H1 (cell line): ENCODE results near the gene TMEM150B. TPM values are rescaled to one million over a fixed set of nuclear protein-coding genes. Genes with fewer than 3 reads are reported as not detected.
A peak's percentile ranks its signal among the peaks of the same experiment; 100 is the strongest.

Experiments used
- CTCF ChIA-PET: fragments of 300-600 bp; sonication (Branson Sonifier 250); formaldehyde crosslinking; loops from one replicate; lab custom pipeline; 2021; ENCODE audit not compliant: partially characterized antibody; lab: Charles Lee
- POLR2A ChIA-PET: fragments of 300-600 bp; sonication (Branson Sonifier 250); formaldehyde crosslinking; loops from one replicate; lab custom pipeline; 2021; ENCODE audit warnings: inconsistent platforms; ENCODE audit not compliant: partially characterized antibody; lab: Charles Lee
- DNase-seq, 2 experiments: peaks; one replicate each; pipeline versions ENCODE4 v3.0.0 to v3.0.0-alpha.2; 2010 to 2022; ENCODE audit warnings: low spot score in 2 of 2, low read depth in 1 of 2, mixed read lengths in 1 of 2
- FAIRE-seq: peaks from 2 replicates; lab custom pipeline; 2011; peaks lifted over from hg19 to GRCh38; lab: Jason Lieb, UNC
- H2AFZ ChIP-seq: 2 replicates; pipeline ENCODE4 v1.8.1; 2012; ENCODE audit warnings: low read length, inconsistent platforms
- H2AK5ac ChIP-seq: 2 replicates; pipeline ENCODE4 v1.6.1; 2013; ENCODE audit warnings: low read depth, low read length
- H2BK120ac ChIP-seq: replicated peaks from 2 replicates; pipeline ENCODE3; 2013; ENCODE audit warnings: low read depth, low read length, inconsistent platforms
- H2BK12ac ChIP-seq: 2 replicates; pipeline ENCODE4 v1.6.1; 2013; ENCODE audit warnings: low read depth, low read length
- H2BK15ac ChIP-seq: 2 replicates; pipeline ENCODE4 v1.6.1; 2013; ENCODE audit warnings: low read length
- H2BK20ac ChIP-seq: 2 replicates; pipeline ENCODE4 v1.6.1; 2013; ENCODE audit warnings: low read length
- H2BK5ac ChIP-seq: 2 replicates; pipeline ENCODE4 v1.6.1; 2013; ENCODE audit warnings: low read depth, low read length
- H3K14ac ChIP-seq: 2 replicates; pipeline ENCODE4 v1.6.1; 2013; ENCODE audit warnings: inconsistent platforms; ENCODE audit not compliant: insufficient read length
- H3K18ac ChIP-seq: 2 replicates; pipeline ENCODE4 v1.6.1; 2013; ENCODE audit warnings: low read length; ENCODE audit errors: extremely low read depth
- H3K23ac ChIP-seq: 2 replicates; pipeline ENCODE4 v1.6.1; 2013; ENCODE audit warnings: inconsistent platforms; ENCODE audit not compliant: insufficient read length
- H3K23me2 ChIP-seq: 2 replicates; pipeline ENCODE4 v1.6.1; 2013; ENCODE audit warnings: low read depth, low read length
- H3K27ac ChIP-seq: 2 replicates; pipeline ENCODE4 v1.6.1; 2011; ENCODE audit warnings: low read depth, low read length, inconsistent platforms
- H3K27me3 ChIP-seq, 4 experiments: replicated peaks in 1 of 4; 1 replicate in 1 of 4; 2 replicates in 3 of 4; pipeline versions ENCODE4 v1.6.1 to v1.8.1; 2011 to 2013; ENCODE audit warnings: low read length in 3 of 4, mild to moderate bottlenecking in 3 of 4, inconsistent platforms in 2 of 4, mixed read lengths in 2 of 4, moderate library complexity in 1 of 4; ENCODE audit not compliant: control insufficient read depth in 3 of 4, insufficient read depth in 3 of 4; ENCODE audit errors: extremely low read depth in 1 of 4
- H3K36me3 ChIP-seq, 4 experiments: 2 replicates each; pipeline versions ENCODE4 v1.6.1 to v1.8.1; 2011 to 2013; ENCODE audit warnings: mild to moderate bottlenecking in 4 of 4, low read length in 3 of 4, moderate library complexity in 2 of 4, control low read depth in 1 of 4, inconsistent platforms in 1 of 4; ENCODE audit not compliant: insufficient read depth in 4 of 4, control insufficient read depth in 2 of 4
- H3K4ac ChIP-seq: replicated peaks from 2 replicates; pipeline ENCODE3; 2013; ENCODE audit warnings: low read length, low read depth, mixed read lengths, inconsistent platforms; ENCODE audit not compliant: insufficient read length
- H3K4me1 ChIP-seq, 4 experiments: replicated peaks in 1 of 4; 1 replicate in 1 of 4; 2 replicates in 3 of 4; pipeline versions ENCODE4 v1.6.1 to v1.8.1; 2011 to 2013; ENCODE audit warnings: low read length in 3 of 4, inconsistent platforms in 2 of 4, mixed read lengths in 1 of 4; ENCODE audit not compliant: insufficient read depth in 4 of 4, control insufficient read depth in 3 of 4
- H3K4me2 ChIP-seq, 2 experiments: 2 replicates each; pipeline versions ENCODE4 v1.6.1 to v1.8.1; 2011 to 2013; ENCODE audit warnings: low read depth in 2 of 2, low read length in 2 of 2, control low read depth in 1 of 2, inconsistent platforms in 1 of 2, mild to moderate bottlenecking in 1 of 2; ENCODE audit not compliant: insufficient read depth in 1 of 2
- H3K4me3 ChIP-seq, 4 experiments: fragments of 200-600, 300-600 bp in 1 of 4; sonication (generic), shearing (Covaris generic), sonication (Bioruptor Twin) in 1 of 4; 2 replicates each; pipeline versions ENCODE4 v1.5.1 to v1.8.1; 2011 to 2016; ENCODE audit warnings: low read length in 4 of 4, low read depth in 3 of 4, control low read depth in 2 of 4, inconsistent platforms in 2 of 4, mild to moderate bottlenecking in 2 of 4, mixed read lengths in 1 of 4, moderate library complexity in 1 of 4; ENCODE audit not compliant: insufficient read depth in 2 of 4; ENCODE audit errors: extremely low read depth in 1 of 4
- H3K56ac ChIP-seq: replicated peaks from 2 replicates; pipeline ENCODE3; 2013; ENCODE audit warnings: low read depth, mild to moderate bottlenecking, mixed read lengths, low read length, inconsistent platforms; ENCODE audit not compliant: insufficient read length
- H3K79me1 ChIP-seq: 2 replicates; pipeline ENCODE4 v1.6.1; 2013; ENCODE audit warnings: low read depth, low read length, control low read depth
- H3K79me2 ChIP-seq, 2 experiments: 2 replicates each; pipeline versions ENCODE4 v1.6.1 to v1.8.1; 2012 to 2013; ENCODE audit warnings: low read length in 2 of 2, mild to moderate bottlenecking in 2 of 2, inconsistent platforms in 1 of 2; ENCODE audit not compliant: insufficient read depth in 2 of 2, control insufficient read depth in 1 of 2
- H3K9ac ChIP-seq, 4 experiments: replicated peaks in 1 of 4; 1 replicate in 1 of 4; 2 replicates in 3 of 4; pipeline versions ENCODE4 v1.6.1 to v1.8.1; 2011 to 2013; ENCODE audit warnings: low read depth in 3 of 4, low read length in 3 of 4, control low read depth in 2 of 4, mild to moderate bottlenecking in 2 of 4, moderate library complexity in 2 of 4, inconsistent platforms in 1 of 4; ENCODE audit errors: extremely low read depth in 1 of 4
- H3K9me3 ChIP-seq, 2 experiments: 2 replicates each; pipeline versions ENCODE4 v1.6.1 to v1.8.1; 2012 to 2013; ENCODE audit warnings: mild to moderate bottlenecking in 2 of 2, moderate library complexity in 2 of 2, control low read depth in 1 of 2, inconsistent platforms in 1 of 2, low read depth in 1 of 2, low read length in 1 of 2, mixed read lengths in 1 of 2; ENCODE audit not compliant: insufficient read depth in 2 of 2
- H4K20me1 ChIP-seq, 2 experiments: replicated peaks in 1 of 2; 2 replicates each; pipeline versions ENCODE3 to v1.8.1; 2011 to 2013; ENCODE audit warnings: inconsistent platforms in 2 of 2, low read length in 2 of 2, mild to moderate bottlenecking in 1 of 2; ENCODE audit not compliant: insufficient read depth in 2 of 2, control insufficient read depth in 1 of 2
- H4K5ac ChIP-seq: 2 replicates; pipeline ENCODE4 v1.6.1; 2013; ENCODE audit warnings: low read length, low read depth, mixed read lengths, inconsistent platforms; ENCODE audit not compliant: insufficient read length
- H4K8ac ChIP-seq: 2 replicates; pipeline ENCODE4 v1.8.0; 2013; ENCODE audit warnings: mild to moderate bottlenecking, moderate library complexity, low read length, inconsistent platforms; ENCODE audit not compliant: insufficient read depth; ENCODE audit errors: extremely low read depth
- H4K91ac ChIP-seq: replicated peaks from 2 replicates; pipeline ENCODE3; 2013; ENCODE audit warnings: low read length, mixed read lengths, inconsistent platforms; ENCODE audit not compliant: insufficient read length
- JUN ChIP-seq: IDR thresholded peaks from 2 replicates; pipeline ENCODE4 v1.6.1; 2011; ENCODE audit warnings: low read depth, mild to moderate bottlenecking, improper control_type of control experiment, low read length
- POLR2AphosphoS5 ChIP-seq: IDR thresholded peaks from 2 replicates; pipeline ENCODE4 v1.6.1; 2011; ENCODE audit warnings: low read depth, low read length
- WGBS, 2 experiments: shearing (Covaris generic) in 1 of 2; methylation state at CpG; one replicate each; pipeline versions ENCODE4 v1.1.6 to v1.1.7; 2013 to 2015; ENCODE audit warnings: low lambda C conversion rate in 2 of 2, mixed read lengths in 2 of 2, inconsistent platforms in 1 of 2, low coverage in 1 of 2, missing lambda C conversion rate in 1 of 2; ENCODE audit not compliant: insufficient replicate concordance in 2 of 2, insufficient coverage in 1 of 2, insufficient read length in 1 of 2; ENCODE audit errors: extremely low coverage in 1 of 2, missing lambda C conversion rate in 1 of 2; 5-methylcytosine and 5-hydroxymethylcytosine counted together
- polyA plus RNA-seq, 7 experiments: library from polyadenylated mRNA; depleted of rRNA in 3 of 7; stranded (reverse) in 5 of 7; unstranded in 2 of 7; fragments of >200 nt in 5 of 7; fragments of 200-250 nt in 2 of 7; gene quantifications; 1 replicate in 5 of 7; 2 replicates in 1 of 7; 4 replicates in 1 of 7; pipeline versions ENCODE4 v1.2.1 to v1.2.3, GENCODE V29; 2011 to 2013; ENCODE audit warnings: missing spikeins in 2 of 7, mixed read lengths in 2 of 7
- total RNA-seq: library from RNA; stranded (reverse); fragmentation: NEBNext Ultra II Directional; extraction: Animal tissue kit (Norgen Biotek cat#: 25700); gene quantifications from 2 replicates; pipeline ENCODE4 v1.2.1, GENCODE V29; 2021

TMEM150B gene
- total and polyA plus RNA-seq, 2 of the 8 experiments (the other 6 are each of a cell fraction or from before 2014, with no cell fraction given): 0.41 to 0.91 TPM

DNA sequence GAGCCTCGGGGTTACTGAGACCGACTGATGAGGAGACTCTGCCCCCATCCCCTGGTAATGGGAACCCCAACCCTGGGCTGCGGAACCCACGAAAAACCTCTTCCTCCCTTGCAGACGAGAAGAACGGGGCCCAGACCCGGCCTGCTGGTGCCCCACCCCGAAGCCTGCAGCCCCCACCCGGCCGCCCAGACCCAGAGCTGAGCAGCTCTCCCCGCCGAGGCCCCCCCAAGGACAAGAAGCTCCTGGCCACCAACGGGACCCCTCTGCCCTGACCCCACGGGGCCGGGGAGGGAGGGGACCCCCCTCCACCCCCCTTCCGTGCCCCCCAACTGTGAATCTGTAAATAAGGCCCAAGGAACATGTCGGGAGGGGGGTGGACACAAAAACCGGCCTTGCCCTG, 13.3 kb downstream of the TMEM150B start:
- WGBS, 2 experiments: 93% methylated on average over 9 of the region's 18 CpGs; no CpG with 5 or more reads in 1 of the 2 experiments
- Histone ChIP-seq H3K4me1 (no peaks in the 10 kb centered on the region), H2BK15ac (no peak overlapping the region), H4K8ac (no peak overlapping the region), H3K9me3 (no peaks in the 10 kb centered on the region), H2BK5ac (no peak overlapping the region), H3K18ac (no peak overlapping the region), H3K27ac (no peak overlapping the region), H2AFZ (no peak overlapping the region), H2AK5ac (no peak overlapping the region), H3K14ac (no peak overlapping the region), H3K36me3 (peaks cover 9 to 22% (median 18%) of the 10 kb centered on the region in 4 experiments), H2BK120ac (no peak overlapping the region), H3K23me2 (no peaks in the 10 kb centered on the region), H4K20me1 (no peaks in the 10 kb centered on the region), H3K56ac (no peak overlapping the region), H3K4me3 (no peak overlapping the region), H4K5ac (no peak overlapping the region), H3K79me2 (no peaks in the 10 kb centered on the region), H3K27me3 (no peaks in the 10 kb centered on the region), H2BK12ac (no peak overlapping the region), H3K23ac (no peak overlapping the region), H2BK20ac (no peak overlapping the region), H3K4me2 (no peak overlapping the region), H3K4ac (no peak overlapping the region), H4K91ac (no peak overlapping the region), H3K79me1 (no peaks in the 10 kb centered on the region), H3K9ac (no peak overlapping the region)
- TF ChIP-seq POLR2AphosphoS5 (0 out of 2 replicates have a peak, but pooled peaks have one; percentile 1), JUN (no peak)
- DNase-seq (no peak), FAIRE-seq (no peak)
- POLR2A ChIA-PET: interaction anchor here (0.9 to 4.4 kb wide), 9 partner anchors 10 to 87 kb away, joined by 3 to 32 read pairs (median 5); partner anchors contain the start of genes RPL28 and TMEM238
- CTCF ChIA-PET: interaction anchor here (0.6 to 5.1 kb wide), 7 partner anchors 10 to 52 kb away, joined by 3 to 33 read pairs (median 4); no protein-coding TSS in a partner anchor
